Pulmonary artery endothelial cell (primary cell): ENCODE results near the gene ABCC2. TPM values are rescaled to one million over a fixed set of nuclear protein-coding genes. Genes with fewer than 3 reads are reported as not detected.
"Not testable (repeated sequence)": the region's sequence is repeated elsewhere in the genome, so short reads cannot be mapped to it uniquely, and the experiment has no call there.

Experiments
- DNase-seq: peaks from one replicate; pipeline ENCODE4 v3.0.0-alpha.2; 2011; ENCODE audit warnings: low read depth, low spot score
- total RNA-seq: library from RNA; depleted of rRNA; stranded (reverse); fragments of >200 nt; gene quantifications from 2 replicates; pipeline ENCODE4 v1.2.3, GENCODE V29; 2014

The ABCC2 gene
- total RNA-seq, 1 donor from 2014 or later, result 0.66 TPM

GRCh38 chr10:99895066-99895465 lies 112.6 kb downstream of the ABCC2 start:
- DNase-seq, result not testable (repeated sequence)

GRCh38 chr10:99895867-99896266 lies 113.4 kb downstream of the ABCC2 start:
- DNase-seq, result no peak

Other genes with a start within 250 kb of the ABCC2 start
- 0.07 TPM in 1 of 2 replicates, not detected in the other for gene NKX2-3, start 249.7 kb upstream of the ABCC2 start, total RNA-seq
- gene SLC25A28, start 162.2 kb upstream of the ABCC2 start, total RNA-seq, result 12.4 and 18.1 TPM in 2 replicates
- gene ENTPD7, start 123.1 kb upstream of the ABCC2 start, total RNA-seq, result 17.9 and 23.6 TPM in 2 replicates
- gene COX15, start 50.5 kb upstream of the ABCC2 start, total RNA-seq, result 40.4 and 52.1 TPM in 2 replicates
- 28.6 and 41.9 TPM in 2 replicates for gene CUTC, start 50.4 kb upstream of the ABCC2 start, total RNA-seq
- gene DNMBP, start 227.3 kb downstream of the ABCC2 start, total RNA-seq, result 34.0 and 36.4 TPM in 2 replicates